ENCODE data around the gene DNAJC5. TPM values are rescaled to one million over a fixed set of nuclear protein-coding genes. Genes with fewer than 3 reads are reported as not detected.
A peak's percentile ranks its signal among the peaks of the same experiment; 100 is the strongest.
"Not testable (repeated sequence)": the region's sequence is repeated elsewhere in the genome, so short reads cannot be mapped to it uniquely, and the experiment has no call there.

The DNAJC5 gene
- total RNA-seq, 2 donors from 2014 or later, result 46.8 to 53.4 TPM

GRCh38 chr20:63873477-63873971 lies 21.4 kb upstream of the DNAJC5 start:
- Mint-ChIP-seq H3K27ac (peak overlapping the region; percentile 87), H3K4me3 (peak overlapping the region; percentile 64), H3K36me3 (ENCODE audit: low read depth) (peaks cover 99% of the 10 kb centered on the region)

DNA sequence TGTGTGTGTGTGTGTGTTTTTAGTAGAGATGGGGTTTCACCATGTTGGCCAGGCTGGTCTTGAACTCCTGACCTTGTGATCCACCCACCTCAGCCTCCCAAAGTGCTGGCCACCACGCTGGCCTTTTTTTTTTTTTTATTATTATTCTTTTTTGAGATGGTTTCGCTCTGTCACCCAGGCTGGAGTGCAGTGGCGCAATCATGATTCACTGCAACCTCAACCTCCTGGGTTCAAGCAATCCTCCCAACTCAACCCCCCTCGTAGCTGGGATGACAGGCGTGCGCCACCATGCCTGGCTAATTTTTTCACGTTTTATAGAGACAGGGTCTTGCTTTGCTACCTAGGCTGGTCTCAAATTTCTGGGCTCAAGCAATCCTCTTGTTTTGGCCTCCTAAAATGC lies 20.7 kb upstream of the DNAJC5 start:
- not testable (repeated sequence) for H3K4me1 Mint-ChIP-seq; H3K9me3 Mint-ChIP-seq; ATAC-seq (replicated peaks); H3K4me3 Mint-ChIP-seq; H3K27me3 Mint-ChIP-seq
- Mint-ChIP-seq H3K27ac (peak overlapping the region; percentile 41), H3K36me3 (ENCODE audit: low read depth) (peaks cover 94% of the 10 kb centered on the region)

More at GRCh38 chr20:63873477-63873971, 21.4 kb upstream of the DNAJC5 start:
- Mint-ChIP-seq H3K9me3 (no peaks in the 10 kb centered on the region), H3K27me3 (no peaks in the 10 kb centered on the region), H3K4me1 (peaks cover 6% of the 10 kb centered on the region)
- ATAC-seq (replicated peaks), result peak; percentile 99

GRCh38 chr20:63876489-63877036 lies 18.4 kb upstream of the DNAJC5 start:
- no peaks in the 10 kb centered on the region for H3K9me3 Mint-ChIP-seq
- H3K36me3 Mint-ChIP-seq (ENCODE audit: low read depth), result peaks cover 88% of the 10 kb centered on the region
- peak overlapping the region; percentile 65 for H3K27ac Mint-ChIP-seq
- ATAC-seq (replicated peaks), result no peak
- no peak overlapping the region for H3K4me3 Mint-ChIP-seq
- no peaks in the 10 kb centered on the region for H3K27me3 Mint-ChIP-seq
- peaks cover 6% of the 10 kb centered on the region for H3K4me1 Mint-ChIP-seq

GRCh38 chr20:63877755-63878470 lies 17.0 kb upstream of the DNAJC5 start:
- H3K4me1 Mint-ChIP-seq, result peaks cover 6% of the 10 kb centered on the region
- peaks cover 88% of the 10 kb centered on the region for H3K36me3 Mint-ChIP-seq (ENCODE audit: low read depth)
- no peak for ATAC-seq (replicated peaks)
- no peak overlapping the region for H3K4me3 Mint-ChIP-seq
- no peaks in the 10 kb centered on the region for H3K9me3 Mint-ChIP-seq
- H3K27me3 Mint-ChIP-seq, result no peaks in the 10 kb centered on the region
- H3K27ac Mint-ChIP-seq, result no peak overlapping the region

DNA sequence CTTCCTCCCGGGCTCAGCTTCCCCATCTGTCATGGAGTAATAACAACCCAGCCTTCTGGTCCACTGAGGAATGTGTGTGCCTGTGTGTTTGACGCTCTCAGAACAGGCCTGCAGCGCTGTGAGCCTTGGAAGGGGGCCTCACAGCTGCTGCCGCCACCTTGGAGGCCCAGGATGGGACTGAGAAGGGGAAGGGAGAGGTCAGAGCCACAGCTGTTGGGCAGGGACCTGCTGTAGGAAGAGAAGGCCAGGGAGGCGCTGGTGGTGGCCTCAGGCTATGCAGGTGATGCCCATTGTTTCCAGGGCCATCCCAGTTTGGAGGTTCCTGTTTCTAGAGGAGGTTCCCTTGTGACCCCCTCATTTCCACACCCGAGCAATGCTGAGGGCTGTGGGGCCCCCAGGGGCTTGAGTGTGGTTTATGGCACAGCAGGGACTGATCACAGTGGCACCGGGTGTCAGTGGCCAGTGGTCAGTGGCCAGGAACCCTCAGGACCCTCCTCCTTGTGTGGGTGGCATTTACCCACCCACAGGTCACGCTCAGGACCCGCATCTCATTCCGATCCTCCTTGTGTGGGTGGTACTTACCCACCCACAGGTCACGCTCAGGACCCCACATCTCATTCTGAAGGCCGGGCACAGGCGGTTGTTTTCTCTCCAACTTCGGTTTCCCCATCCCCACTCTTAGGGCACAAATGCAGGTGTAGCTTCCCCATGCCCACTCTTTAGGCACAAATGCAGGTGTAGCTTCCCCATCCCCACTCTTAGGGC lies 15.8 kb upstream of the DNAJC5 start:
- Mint-ChIP-seq H3K9me3 (no peaks in the 10 kb centered on the region), H3K4me3 (no peak overlapping the region), H3K27me3 (no peaks in the 10 kb centered on the region), H3K27ac (no peak overlapping the region), H3K36me3 (ENCODE audit: low read depth) (peaks cover 85% of the 10 kb centered on the region), H3K4me1 (no peaks in the 10 kb centered on the region)
- no peak for ATAC-seq (replicated peaks)

DNA sequence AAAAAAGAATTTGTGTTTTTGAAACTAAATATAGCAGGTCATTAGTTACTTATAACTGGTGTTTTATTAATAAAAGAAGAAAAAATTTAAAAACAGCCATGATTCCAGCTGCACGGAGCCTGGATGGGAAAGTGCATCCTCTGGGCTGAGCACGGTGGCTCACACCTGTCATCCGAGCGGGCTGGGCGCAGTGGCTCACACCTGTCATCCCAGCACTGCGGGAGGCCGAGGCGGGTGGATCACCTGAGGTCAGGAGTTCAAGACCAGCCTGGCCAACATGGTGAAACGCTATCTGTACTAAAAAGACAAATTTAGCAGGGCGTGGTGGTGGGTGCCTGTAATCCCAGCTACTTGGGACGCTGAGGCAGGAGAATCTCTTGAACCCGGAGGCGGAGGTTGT lies 14.0 kb upstream of the DNAJC5 start:
- not testable (repeated sequence) for H3K27me3 Mint-ChIP-seq; H3K27ac Mint-ChIP-seq; H3K4me1 Mint-ChIP-seq; H3K4me3 Mint-ChIP-seq; ATAC-seq (replicated peaks); H3K9me3 Mint-ChIP-seq
- H3K36me3 Mint-ChIP-seq (ENCODE audit: low read depth), result peaks cover 79% of the 10 kb centered on the region

GRCh38 chr20:63881451-63882226 lies 13.3 kb upstream of the DNAJC5 start:
- H3K9me3 Mint-ChIP-seq, result no peaks in the 10 kb centered on the region
- H3K4me1 Mint-ChIP-seq, result no peaks in the 10 kb centered on the region
- no peak for ATAC-seq (replicated peaks)
- no peak overlapping the region for H3K4me3 Mint-ChIP-seq
- H3K27me3 Mint-ChIP-seq, result no peaks in the 10 kb centered on the region
- no peak overlapping the region for H3K27ac Mint-ChIP-seq
- peaks cover 75% of the 10 kb centered on the region for H3K36me3 Mint-ChIP-seq (ENCODE audit: low read depth)

DNA sequence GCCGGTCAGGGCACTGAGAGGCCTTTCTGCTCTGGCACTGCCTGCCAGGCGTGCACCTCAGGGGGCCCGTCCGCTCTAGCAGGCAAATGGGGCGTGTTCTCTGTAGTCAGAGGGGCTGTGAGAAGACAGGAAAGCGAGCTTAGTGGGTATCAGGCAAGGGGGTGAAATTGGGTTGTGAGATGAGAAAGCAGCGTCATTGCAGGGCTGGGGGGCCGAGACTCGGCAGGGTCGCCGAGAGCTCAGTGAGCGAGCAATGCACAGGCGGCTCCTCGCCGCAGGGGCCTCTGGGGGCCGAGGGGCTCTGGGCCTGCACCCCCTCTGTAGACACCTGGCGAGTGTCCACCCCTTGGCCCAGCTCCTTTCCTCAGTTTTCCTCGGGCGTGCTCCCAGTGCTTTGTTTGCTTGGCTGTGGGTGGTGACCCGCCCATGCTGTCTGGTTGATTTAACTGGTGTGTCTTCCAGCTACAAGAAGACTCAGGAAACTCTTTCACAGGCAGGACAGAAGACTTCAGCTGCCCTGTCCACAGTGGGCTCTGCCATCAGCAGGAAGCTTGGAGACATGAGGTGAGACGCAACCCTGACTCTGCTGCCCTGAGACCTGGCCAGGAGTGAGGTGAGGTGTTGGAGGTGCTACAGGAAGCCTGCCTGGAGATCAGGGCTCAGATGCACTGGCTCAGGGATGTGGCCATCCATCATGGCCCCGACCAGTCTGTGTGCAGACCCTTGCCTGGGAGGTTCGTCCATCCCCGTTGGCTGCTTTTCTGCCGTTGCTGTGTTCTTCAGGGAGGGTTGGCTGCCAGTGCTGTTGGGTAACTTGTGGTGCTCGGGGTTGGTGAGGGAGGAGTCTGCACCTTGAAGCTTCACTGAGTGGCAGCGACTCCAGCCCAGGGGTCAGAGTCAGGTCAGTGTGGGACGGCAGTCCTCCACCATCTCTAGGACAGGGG lies 12.4 kb upstream of the DNAJC5 start:
- no peaks in the 10 kb centered on the region for H3K9me3 Mint-ChIP-seq
- no peaks in the 10 kb centered on the region for H3K4me1 Mint-ChIP-seq
- peaks cover 75% of the 10 kb centered on the region for H3K36me3 Mint-ChIP-seq (ENCODE audit: low read depth)
- no peak overlapping the region for H3K4me3 Mint-ChIP-seq
- no peaks in the 10 kb centered on the region for H3K27me3 Mint-ChIP-seq
- no peak for ATAC-seq (replicated peaks)
- H3K27ac Mint-ChIP-seq, result no peak overlapping the region

- no peak overlapping the region for H3K27ac Mint-ChIP-seq
- H3K36me3 Mint-ChIP-seq (ENCODE audit: low read depth), result peaks cover 72% of the 10 kb centered on the region
- no peaks in the 10 kb centered on the region for H3K4me1 Mint-ChIP-seq
- H3K27me3 Mint-ChIP-seq, result no peaks in the 10 kb centered on the region
- no peaks in the 10 kb centered on the region for H3K9me3 Mint-ChIP-seq
- no peak overlapping the region for H3K4me3 Mint-ChIP-seq
- ATAC-seq (replicated peaks), result no peak
These were observed 11.7 kb upstream of the DNAJC5 start for GRCh38 chr20:63883201-63883593.

GRCh38 chr20:63884506-63885263 lies 10.2 kb upstream of the DNAJC5 start:
- ATAC-seq (replicated peaks), result peak; percentile 69

GRCh38 chr20:63885264-63886053 lies 9.5 kb upstream of the DNAJC5 start:
- no peaks in the 10 kb centered on the region for H3K9me3 Mint-ChIP-seq
- H3K27me3 Mint-ChIP-seq, result no peaks in the 10 kb centered on the region
- peak; percentile 28 for ATAC-seq (replicated peaks)
- H3K27ac Mint-ChIP-seq, result peak overlapping the region; percentile 52
- no peak overlapping the region for H3K4me3 Mint-ChIP-seq
- H3K36me3 Mint-ChIP-seq (ENCODE audit: low read depth), result peaks cover 80% of the 10 kb centered on the region
- H3K4me1 Mint-ChIP-seq, result no peaks in the 10 kb centered on the region

More at GRCh38 chr20:63884506-63885263, 10.2 kb upstream of the DNAJC5 start:
- no peaks in the 10 kb centered on the region for H3K9me3 Mint-ChIP-seq
- H3K27ac Mint-ChIP-seq, result peak overlapping the region; percentile 52
- H3K36me3 Mint-ChIP-seq (ENCODE audit: low read depth), result peaks cover 75% of the 10 kb centered on the region
- H3K4me1 Mint-ChIP-seq, result no peaks in the 10 kb centered on the region
- no peak overlapping the region for H3K4me3 Mint-ChIP-seq
- H3K27me3 Mint-ChIP-seq, result no peaks in the 10 kb centered on the region

DNA sequence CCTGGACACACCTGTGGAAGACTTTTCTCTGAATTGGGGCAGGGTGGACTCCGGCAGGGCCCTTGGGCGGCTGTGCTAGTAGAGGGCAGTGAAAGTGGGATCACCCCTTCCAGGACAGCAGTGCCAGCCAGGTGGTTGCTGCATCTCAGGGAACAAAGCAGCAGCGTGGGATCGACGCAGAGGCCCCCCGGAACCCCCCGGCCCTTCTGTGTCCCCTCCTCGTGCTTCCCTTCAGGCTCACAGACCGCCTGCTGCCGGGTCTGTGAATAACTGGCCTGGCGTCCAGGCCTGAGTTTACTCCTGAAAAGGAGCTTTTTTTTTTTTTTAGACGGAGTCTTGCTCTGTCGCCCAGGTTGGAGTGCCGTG lies 8.9 kb upstream of the DNAJC5 start:
- Mint-ChIP-seq H3K36me3 (ENCODE audit: low read depth) (peaks cover 80% of the 10 kb centered on the region), H3K9me3 (no peaks in the 10 kb centered on the region), H3K4me1 (no peaks in the 10 kb centered on the region), H3K4me3 (no peak overlapping the region), H3K27me3 (no peaks in the 10 kb centered on the region), H3K27ac (no peak overlapping the region)
- no peak for ATAC-seq (replicated peaks)
